ENCODE results near the gene MYEOV.

MYEOV gene

GRCh38 chr11:69319255-69320106 lies 25.5 kb downstream of the MYEOV start:
- no peak for DNase-seq

DNA sequence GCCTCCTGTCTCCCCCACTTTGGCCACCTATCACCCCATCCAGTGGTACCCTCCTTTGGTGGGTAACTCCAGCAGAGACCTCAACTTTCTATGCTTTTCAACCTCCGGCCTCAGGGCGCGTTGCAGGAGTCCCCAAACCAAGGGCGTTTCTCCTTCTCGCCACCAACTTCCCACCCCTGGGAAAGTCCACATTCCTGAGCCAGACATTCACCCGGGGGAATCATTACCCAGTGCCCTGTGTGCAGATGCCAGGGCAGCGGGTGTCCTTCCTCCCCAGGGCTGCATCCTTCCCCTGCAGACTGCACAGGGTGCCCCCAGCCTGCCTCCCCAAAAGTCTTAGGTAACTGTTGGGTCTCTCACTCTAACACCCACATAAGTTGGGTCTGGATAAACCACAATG lies 26.4 kb downstream of the MYEOV start:
- DNase-seq, result no peak

DNA sequence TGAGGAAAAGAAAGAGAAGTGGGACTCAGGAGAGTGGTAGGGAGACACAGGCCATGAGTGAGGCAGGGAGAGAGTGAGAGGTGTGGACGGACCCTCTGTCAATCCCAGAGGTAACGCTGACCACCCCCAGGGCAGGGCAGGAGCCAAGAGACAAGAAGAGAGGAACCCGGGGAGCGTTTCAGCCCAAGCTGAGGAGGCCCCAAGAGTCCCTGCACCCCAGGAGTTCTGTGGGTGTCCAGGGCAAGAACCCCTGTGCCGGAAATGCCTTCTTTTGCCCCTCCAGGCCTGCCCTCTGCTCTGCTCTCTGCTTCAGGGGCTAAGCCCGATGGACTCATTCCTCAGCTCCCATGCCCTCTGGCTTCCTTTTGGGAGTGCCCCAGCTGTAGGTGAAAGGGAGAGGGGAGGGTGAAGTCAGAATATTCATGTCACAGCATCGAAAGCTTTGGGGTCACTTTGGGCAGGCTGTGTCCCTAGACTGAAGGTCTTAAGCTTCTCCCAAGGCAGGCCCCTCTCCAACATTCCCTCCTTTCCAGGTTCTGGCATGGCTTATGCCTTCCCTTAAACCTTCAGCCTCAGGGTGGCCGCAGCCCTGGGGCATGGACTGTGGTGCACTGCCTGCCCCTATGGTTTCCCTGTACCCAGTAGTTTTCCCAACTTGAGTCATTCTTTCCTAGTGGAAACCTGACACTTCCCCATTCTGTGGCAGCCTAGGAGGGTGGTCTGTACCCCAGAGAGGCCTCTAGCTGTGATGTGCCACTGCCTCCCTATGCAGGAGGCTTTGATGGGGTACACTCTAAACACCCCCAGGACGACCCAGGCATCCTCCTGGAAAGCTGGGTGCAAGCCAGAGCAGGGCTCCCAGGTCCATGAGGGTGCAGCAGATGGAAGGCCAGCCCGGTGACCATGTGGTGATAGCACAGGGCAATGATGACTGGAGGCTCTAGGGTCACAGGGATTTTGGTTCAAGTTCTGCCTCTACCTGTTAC lies 27.1 kb downstream of the MYEOV start:
- DNase-seq, result no peak

GRCh38 chr11:69321877-69322361 lies 28.0 kb downstream of the MYEOV start:
- no peak for DNase-seq

DNA sequence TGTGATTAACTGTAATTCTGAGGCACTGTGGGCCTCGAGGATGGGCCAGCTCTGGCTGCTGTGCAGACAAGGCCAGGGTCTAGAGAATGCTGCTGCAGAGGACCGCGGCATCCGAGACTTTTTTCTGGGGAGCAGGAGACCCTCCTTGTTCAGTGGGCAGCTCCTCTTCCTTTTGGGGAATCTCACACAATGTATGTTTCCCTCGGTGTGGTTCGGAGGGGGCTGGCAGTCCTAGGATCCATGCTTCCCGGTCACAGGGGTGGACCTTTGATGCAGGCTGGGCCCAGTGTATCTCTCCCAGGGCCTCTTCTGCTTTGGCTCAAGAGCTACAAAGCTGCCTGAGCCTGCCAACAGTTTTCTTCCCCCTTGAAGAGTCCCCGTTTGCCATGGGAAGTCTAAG lies 31.5 kb downstream of the MYEOV start:
- no peak for DNase-seq

- no peak for DNase-seq
Measured at GRCh38 chr11:69326622-69327219, 32.8 kb downstream of the MYEOV start.

GRCh38 chr11:69327741-69328191 lies 33.8 kb downstream of the MYEOV start:
- no peak for DNase-seq

DNA sequence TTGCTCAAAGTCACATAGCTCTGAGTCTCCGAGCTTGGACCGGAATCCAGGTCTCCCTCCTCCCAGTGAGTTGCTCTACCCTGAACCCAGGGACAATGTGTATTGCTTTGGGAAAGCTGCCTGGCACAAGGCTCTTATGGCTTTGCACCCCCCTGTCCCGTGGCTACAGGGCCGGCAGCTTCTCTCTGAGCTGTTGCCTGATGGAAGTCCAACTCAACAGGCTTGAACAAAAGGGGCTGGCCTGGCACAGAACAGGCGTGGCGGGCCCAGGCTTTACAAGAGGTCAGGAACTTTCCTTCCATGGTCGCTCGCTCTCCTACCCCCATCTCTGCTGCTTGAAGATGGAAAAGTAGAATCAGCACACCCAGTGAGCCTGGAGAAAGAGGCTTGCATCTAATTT lies 34.3 kb downstream of the MYEOV start:
- no peak for DNase-seq

DNA sequence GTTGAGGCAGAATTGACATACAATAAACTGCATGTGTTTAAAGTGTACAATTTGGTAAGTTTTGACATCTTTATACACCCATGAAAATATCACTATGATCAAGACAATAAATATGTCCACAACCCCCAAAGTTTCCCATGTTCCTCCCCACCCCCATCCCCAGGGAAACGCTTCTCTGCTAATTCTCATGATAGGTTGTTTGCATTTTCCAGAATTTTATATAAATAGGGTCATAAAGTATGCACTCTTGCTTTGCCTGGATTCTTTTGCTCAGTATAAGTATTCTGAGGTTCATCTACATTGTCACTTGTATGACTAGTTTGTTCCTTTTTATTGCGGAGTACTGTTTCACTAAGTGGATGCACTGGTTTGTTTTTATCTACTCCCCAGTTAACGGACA lies 35.6 kb downstream of the MYEOV start:
- no peak for DNase-seq

DNA sequence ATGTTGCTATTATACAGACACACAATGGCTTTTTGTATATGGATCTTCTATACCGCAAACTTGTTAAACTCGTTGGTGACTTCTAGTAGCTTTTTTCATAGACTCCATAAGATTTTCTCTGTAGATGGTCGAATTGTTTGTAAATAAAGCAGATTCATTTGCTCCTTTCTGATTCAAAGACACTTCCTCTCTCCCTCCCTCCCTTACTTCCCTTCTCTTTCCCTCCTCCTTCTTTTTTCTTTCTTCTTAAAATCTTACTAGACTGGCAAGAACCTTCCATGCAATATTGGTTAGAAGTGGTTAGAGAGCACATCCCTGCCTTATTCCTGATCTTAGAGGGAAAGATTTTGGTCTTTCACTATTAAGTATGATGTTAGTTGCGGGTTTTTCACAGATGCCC lies 36.4 kb downstream of the MYEOV start:
- DNase-seq, result no peak

GRCh38 chr11:69333149-69333710 lies 39.3 kb downstream of the MYEOV start:
- no peak for DNase-seq

DNA sequence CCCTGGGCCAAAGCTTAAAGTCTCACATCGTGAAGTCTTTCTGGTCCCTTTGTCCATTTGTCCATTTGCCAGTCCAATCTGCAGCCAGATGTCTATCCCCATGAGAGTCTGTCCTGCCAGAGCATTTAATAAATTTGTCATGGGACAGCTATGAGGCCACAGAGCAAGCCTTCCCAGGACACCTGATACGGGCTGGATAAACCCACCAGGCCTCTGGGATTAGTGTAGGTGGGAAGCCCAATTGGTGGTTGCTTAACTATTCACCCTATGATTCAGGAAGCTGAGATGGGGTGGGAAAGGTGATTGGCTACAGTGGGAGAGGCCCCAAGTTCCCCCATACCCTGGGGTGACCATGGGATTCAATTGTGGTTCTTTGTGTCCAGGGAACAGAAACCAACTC lies 39.9 kb downstream of the MYEOV start:
- DNase-seq, result no peak

DNA sequence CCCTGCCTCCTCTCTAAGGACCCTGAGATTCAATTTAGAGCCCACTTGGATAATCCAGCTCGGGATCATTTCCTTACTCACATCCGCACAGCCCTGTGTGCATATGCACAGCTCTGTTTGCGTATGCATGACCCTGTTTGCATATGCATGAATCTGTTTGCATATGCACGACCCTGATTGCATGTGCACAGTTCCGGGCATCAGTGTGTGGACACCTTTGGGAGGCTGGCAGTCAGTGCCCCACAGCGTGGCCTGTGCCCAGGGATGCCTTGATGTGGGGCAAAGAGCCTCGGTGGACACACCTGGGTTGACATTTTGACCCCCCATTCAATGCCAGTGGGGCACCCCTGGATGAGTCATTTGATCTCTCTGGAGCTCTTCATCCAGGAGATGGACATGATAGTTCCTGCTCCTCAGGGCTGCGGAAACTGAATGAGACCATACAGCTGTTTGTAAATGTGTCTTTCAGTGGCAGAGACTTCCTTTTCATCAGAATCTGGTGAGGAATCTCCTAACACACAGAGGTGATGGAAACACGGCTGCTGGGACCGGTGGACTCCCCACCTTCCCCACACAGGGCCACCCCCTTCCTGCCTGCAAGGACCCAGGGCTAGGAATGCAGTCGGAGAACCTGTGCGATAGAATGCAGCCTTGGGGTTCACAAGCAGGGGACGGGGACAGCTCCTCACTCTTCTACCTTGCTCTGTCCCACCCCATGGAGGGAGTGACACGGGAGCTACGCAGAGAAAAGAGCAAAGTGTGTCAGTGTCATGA lies 41.2 kb downstream of the MYEOV start:
- DNase-seq, result no peak

DNA sequence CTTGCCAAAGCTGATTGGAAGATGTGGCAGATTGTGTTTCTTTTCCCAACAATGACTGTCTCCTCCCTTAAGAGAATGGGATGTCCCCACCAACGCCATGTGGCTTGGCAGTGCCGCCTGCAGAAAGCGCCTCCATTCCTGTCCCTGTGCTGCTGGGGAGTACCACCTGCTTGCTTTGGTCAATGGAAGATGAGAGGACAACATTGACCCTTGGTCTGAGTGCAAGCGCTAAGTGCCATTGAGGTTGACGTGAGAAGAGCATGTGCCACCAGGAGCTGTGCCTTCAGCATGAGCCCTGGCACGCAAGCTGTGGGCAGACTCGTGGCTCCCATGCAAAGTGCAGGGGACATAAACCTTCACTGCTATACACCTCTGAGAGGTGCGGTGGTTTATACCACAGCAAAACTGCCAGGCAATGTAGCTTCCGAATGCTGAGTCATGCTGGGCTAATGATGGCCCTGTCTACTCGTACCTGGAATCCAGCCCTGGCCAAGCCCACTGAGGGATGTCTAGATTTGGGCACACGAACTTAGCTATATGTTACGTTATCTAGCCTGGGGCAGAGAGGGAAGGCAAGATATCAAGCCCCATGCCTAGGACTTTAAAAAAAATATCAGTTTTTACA lies 41.9 kb downstream of the MYEOV start:
- no peak for DNase-seq

DNA sequence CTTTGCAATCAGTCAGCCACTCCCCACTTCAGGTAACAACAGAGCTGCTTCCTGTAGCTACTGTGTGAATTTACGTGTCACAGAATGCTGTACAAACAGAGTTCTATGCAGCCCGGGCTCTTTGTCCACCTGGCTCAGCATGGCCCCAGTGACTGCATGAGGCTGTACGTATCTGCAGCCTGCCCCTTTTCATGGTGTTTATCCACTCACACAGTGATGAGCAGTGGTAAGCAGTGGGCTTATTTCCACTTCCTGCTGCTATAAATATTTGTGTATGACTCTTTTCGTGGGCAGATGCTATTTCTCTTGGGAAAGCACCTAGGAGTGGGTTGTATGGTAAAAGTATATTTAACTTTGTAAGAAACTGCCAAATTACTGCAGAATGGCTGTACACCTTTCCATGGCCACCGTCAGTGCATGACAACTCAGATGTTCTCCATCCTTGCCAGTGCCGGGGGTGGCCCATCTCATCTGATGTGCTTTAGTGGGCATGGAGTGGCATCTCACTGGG lies 43.3 kb downstream of the MYEOV start:
- no peak for DNase-seq

- no peak for DNase-seq
Measured at GRCh38 chr11:69339041-69339733, 45.2 kb downstream of the MYEOV start.

GRCh38 chr11:69339983-69340565 lies 46.1 kb downstream of the MYEOV start:
- no peak for DNase-seq

DNA sequence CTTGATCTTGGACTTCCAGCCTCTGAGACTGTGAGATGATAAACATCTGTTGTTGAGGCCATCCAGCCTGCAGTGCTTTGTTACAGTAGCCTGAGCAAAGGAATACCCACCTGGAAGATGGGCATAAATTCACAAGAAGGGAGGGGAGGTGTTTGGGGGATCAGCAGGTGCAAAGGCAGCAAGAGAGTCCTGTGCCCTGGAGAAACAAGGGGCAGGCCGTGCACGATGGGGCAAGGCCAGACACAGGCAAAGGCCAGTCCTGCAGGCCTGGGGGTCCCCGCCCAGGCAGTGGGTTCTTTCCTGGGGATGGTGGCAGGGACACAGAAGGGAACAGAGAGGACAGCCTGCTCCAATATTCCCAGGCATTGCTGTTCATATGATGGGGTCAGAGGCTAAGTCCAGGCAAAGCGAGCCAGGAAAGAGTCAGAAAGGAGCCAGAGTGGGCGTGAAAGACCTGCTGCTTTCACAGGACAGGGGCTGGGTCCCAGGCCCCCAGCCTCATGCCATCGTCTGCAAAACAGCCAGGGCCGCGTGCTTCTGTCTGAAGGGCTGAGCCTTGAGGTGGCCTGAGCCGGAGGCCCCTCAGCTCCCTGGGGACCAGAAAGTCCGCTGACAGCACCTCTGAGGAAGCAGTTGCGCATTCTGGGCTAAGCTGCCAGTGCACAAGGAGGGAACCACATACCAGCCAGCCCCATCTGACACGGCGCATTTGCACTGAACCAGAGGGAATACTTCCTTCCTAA lies 48.8 kb downstream of the MYEOV start:
- no peak for DNase-seq
